VCaP (cell line): Measurements from ENCODE around the gene TEP1.

Experiments
- H3K27ac ChIP-seq: fragments of 450-650 bp; 2 replicates; pipeline ENCODE4 v1.5.1; 2017
- CTCF ChIP-seq: fragments of 450-650 bp; conservative IDR thresholded peaks from 2 replicates; pipeline ENCODE4 v1.5.1; 2017; ENCODE audit warnings: mild to moderate bottlenecking, moderate library complexity

TEP1 gene

GRCh38 chr14:20397511-20397910, 15.8 kb downstream of the TEP1 start:
- no peak overlapping the region for H3K27ac ChIP-seq
- TF ChIP-seq CTCF = no peak

GRCh38 chr14:20391505-20391904, 21.8 kb downstream of the TEP1 start:
- no peak for TF ChIP-seq CTCF
- no peak overlapping the region for H3K27ac ChIP-seq

- no peak overlapping the region for H3K27ac ChIP-seq
- no peak for TF ChIP-seq CTCF
These were observed 25.1 kb downstream of the TEP1 start for GRCh38 chr14:20388159-20388558.

- TF ChIP-seq CTCF = no peak
- no peak overlapping the region for H3K27ac ChIP-seq
These were observed 25.7 kb downstream of the TEP1 start for GRCh38 chr14:20387576-20387975.

GRCh38 chr14:20386276-20386855, 26.9 kb downstream of the TEP1 start:
- no peak for TF ChIP-seq CTCF
- no peak overlapping the region for H3K27ac ChIP-seq

GRCh38 chr14:20384886-20385285, 28.4 kb downstream of the TEP1 start:
- TF ChIP-seq CTCF = no peak

GRCh38 chr14:20384321-20384720, 29.0 kb downstream of the TEP1 start:
- TF ChIP-seq CTCF = no peak
- H3K27ac ChIP-seq = no peak overlapping the region

More at GRCh38 chr14:20384886-20385285, 28.4 kb downstream of the TEP1 start:
- H3K27ac ChIP-seq = no peak overlapping the region
